Upper lobe of left lung (tissue), 6 donors: Measurements from ENCODE around the gene NUP98. TPM values are rescaled to one million over a fixed set of nuclear protein-coding genes. Genes with fewer than 3 reads are reported as not detected.
A peak's percentile ranks its signal among the peaks of the same experiment; 100 is the strongest.
"Not testable (repeated sequence)": the region's sequence is repeated elsewhere in the genome, so short reads cannot be mapped to it uniquely, and the experiment has no call there.

Experiments used
- ATAC-seq, 2 donors: fragments of 200-7000 bp; cut with Tn5 transposase; one replicate each; pipeline ENCODE4 v1.9.1; 2022; ENCODE audit warnings: mild to moderate bottlenecking in 2 of 2, moderate library complexity in 2 of 2; ENCODE audit not compliant: low FRiP score in 2 of 2
- DNase-seq, 2 donors: peaks; one replicate each; pipeline ENCODE4 v3.0.0-alpha.2; 2019 to 2020
- H3K27ac ChIP-seq, 4 donors: fragments of 200-600 bp; sonication (generic); one replicate each; pipeline ENCODE4 v1.5.1; 2016 to 2019
- H3K27me3 ChIP-seq, 4 donors: fragments of 200-600 bp; sonication (generic); one replicate each; pipeline ENCODE4 v1.5.1; 2017 to 2019
- H3K36me3 ChIP-seq, 4 donors: fragments of 200-600 bp; sonication (generic); one replicate each; pipeline ENCODE4 v1.5.1; 2016 to 2019
- H3K4me1 ChIP-seq, 4 donors: fragments of 200-600 bp; sonication (generic); one replicate each; pipeline ENCODE4 v1.5.1; 2018 to 2019
- H3K4me3 ChIP-seq, 4 donors: fragments of 200-600 bp; sonication (generic); one replicate each; pipeline ENCODE4 v1.5.1; 2017 to 2019; ENCODE audit warnings: mild to moderate bottlenecking in 2 of 4, moderate library complexity in 1 of 4
- H3K9me3 ChIP-seq, 4 donors: fragments of 200-600 bp; sonication (generic); one replicate each; pipeline ENCODE4 v1.5.1; 2018 to 2019
- CTCF ChIP-seq, 6 experiments: fragments of 450-650 bp in 4 of 6; fragments of 200-600 bp in 2 of 6; sonication (generic) in 2 of 6; IDR thresholded peaks; one replicate each; pipeline ENCODE4 v1.5.1; 2016 to 2019; ENCODE audit warnings: antibody characterized with exemption in 6 of 6
- EP300 ChIP-seq, 4 donors: sonication (generic); formaldehyde crosslinking; IDR thresholded peaks; one replicate each; pipeline ENCODE4 v1.5.1; 2017; ENCODE audit warnings: antibody characterized with exemption in 4 of 4, control low read depth in 2 of 4
- POLR2A ChIP-seq, 4 donors: fragments of 450-650 bp; IDR thresholded peaks; one replicate each; pipeline ENCODE4 v1.5.1; 2016 to 2017; ENCODE audit warnings: antibody characterized with exemption in 4 of 4, mild to moderate bottlenecking in 2 of 4
- POLR2AphosphoS5 ChIP-seq, 2 donors: sonication (generic); formaldehyde crosslinking; IDR thresholded peaks; one replicate each; pipeline ENCODE4 v1.5.1; 2017; ENCODE audit warnings: antibody characterized with exemption in 2 of 2
- WGBS, 2 donors: methylation state at CpG; one replicate each; pipeline ENCODE4 v1.1.5; 2017 to 2018; 5-methylcytosine and 5-hydroxymethylcytosine counted together
- total RNA-seq, 6 donors: library from RNA; depleted of rRNA in 4 of 6; stranded (reverse); fragments of >200 nt in 4 of 6; gene quantifications; one replicate each; pipeline versions ENCODE4 v1.1.0 to v1.2.1, GENCODE V29; 2016 to 2021
- donor health status: DM: no; HTN: no; CAD: no; lungs with moderate emphysema.
- donor health status: DM: no; HTN: yes; CAD: no; lungs with severe emphysema.

The NUP98 gene
- total RNA-seq, 6 donors from 2014 or later, result 66.6 to 127 (median 86.1) TPM

GRCh38 chr11:3645552-3645951, 151.8 kb downstream of the NUP98 start:
- 72 to 80% methylated on average over 6 to 7 of the region's 7 CpGs for WGBS, 2 donors
- H3K36me3 ChIP-seq, result no peaks in the 10 kb centered on the region
- H3K9me3 ChIP-seq, result no peaks in the 10 kb centered on the region
- ATAC-seq (no peak), DNase-seq (no peak)
- H3K27me3 ChIP-seq, result no peaks in the 10 kb centered on the region
- no peak for TF ChIP-seq CTCF (IDR thresholded peaks at IDR 0.05)
- no peak for TF ChIP-seq POLR2AphosphoS5 (IDR thresholded peaks at IDR 0.05)
- no peak for TF ChIP-seq EP300 (IDR thresholded peaks at IDR 0.05)
- no peak for TF ChIP-seq POLR2A (IDR thresholded peaks at IDR 0.05)
- peaks cover 12 to 21% (median 18%) of the 10 kb centered on the region in 4 donors for H3K4me1 ChIP-seq
- peak overlapping the region in 2 of 4 donors; percentile 8 to 22 for H3K4me3 ChIP-seq
- H3K27ac ChIP-seq, result peak overlapping the region in 1 of 4 donors; percentile 43

GRCh38 chr11:3644817-3645235, 152.5 kb downstream of the NUP98 start, which contains the start of gene ART1:
TSS of gene ART1 (plus strand) at chr11:3645128. CDS start at chr11:3659214, 14,086 bp downstream.
- H3K27me3 ChIP-seq, result no peaks in the 10 kb centered on the region
- H3K9me3 ChIP-seq, result no peaks in the 10 kb centered on the region
- no peak for TF ChIP-seq POLR2AphosphoS5 (IDR thresholded peaks at IDR 0.05)
- TF ChIP-seq CTCF (IDR thresholded peaks at IDR 0.05), result peak in 1 of 6 experiments; percentile 22
- no peak for TF ChIP-seq EP300 (IDR thresholded peaks at IDR 0.05)
- no peak for TF ChIP-seq POLR2A (IDR thresholded peaks at IDR 0.05)
- peak within 1 kb of the TSS; percentile 24 to 68 (median 48) for H3K27ac ChIP-seq
- H3K4me1 ChIP-seq, result peaks cover 12 to 21% (median 18%) of the 10 kb centered on the region in 4 donors
- DNase-seq (no peak), ATAC-seq (no peak)
- H3K36me3 ChIP-seq, result no peaks in the 10 kb centered on the region
- 57 to 69% methylated on average over 4 of the region's 4 CpGs for WGBS, 2 donors
- peak within 1 kb of the TSS in 2 of 4 donors; percentile 8 to 22 for H3K4me3 ChIP-seq

GRCh38 chr11:3643102-3643546, 154.2 kb downstream of the NUP98 start:
- peaks cover 12 to 21% (median 18%) of the 10 kb centered on the region in 4 donors for H3K4me1 ChIP-seq
- H3K36me3 ChIP-seq, H3K27ac ChIP-seq, ATAC-seq, H3K9me3 ChIP-seq, H3K27me3 ChIP-seq, DNase-seq: not testable (repeated sequence)
- peak overlapping the region in 3 of 4 donors; percentile 51 to 67 (median 65) for H3K4me3 ChIP-seq
- WGBS, 2 donors, result 55 to 62% methylated on average over 11 of the region's 11 CpGs

GRCh38 chr11:3642071-3642951, 155.0 kb downstream of the NUP98 start:
- ATAC-seq (peak; percentile 87 to 96), DNase-seq (peak; percentile 86 to 95)
- Histone ChIP-seq H3K9me3 (no peaks in the 10 kb centered on the region), H3K27ac (peak overlapping the region in 3 of 4 donors; percentile 59 to 80 (median 65)), H3K4me1 (peaks cover 12 to 21% (median 18%) of the 10 kb centered on the region in 4 donors), H3K36me3 (no peaks in the 10 kb centered on the region), H3K4me3 (peak overlapping the region; percentile 23 to 67 (median 58)), H3K27me3 (no peaks in the 10 kb centered on the region)
- WGBS, 2 donors, result 2% methylated on average over 43 of the region's 55 CpGs; no CpG with 5 or more reads in 1 of the 2 donors
- TF ChIP-seq EP300 (IDR thresholded peaks at IDR 0.05) (no peak), POLR2A (IDR thresholded peaks at IDR 0.05) (peak in 2 of 4 donors; percentile 35 to 60), POLR2AphosphoS5 (IDR thresholded peaks at IDR 0.05) (peak in 1 of 2 donors; percentile 34), CTCF (IDR thresholded peaks at IDR 0.05) (no peak)

GRCh38 chr11:3641701-3642070, 155.7 kb downstream of the NUP98 start, which contains the start of gene ART5:
TSS of gene ART5 (minus strand) at chr11:3641992. CDS start at chr11:3641862, 130 bp downstream.
- Histone ChIP-seq H3K27ac (peak within 1 kb of the TSS in 3 of 4 donors; percentile 59 to 80 (median 65)), H3K27me3 (no peaks in the 10 kb centered on the region), H3K4me3 (peak within 1 kb of the TSS; percentile 23 to 67 (median 58)), H3K9me3 (no peaks in the 10 kb centered on the region), H3K4me1 (peaks cover 12 to 21% (median 18%) of the 10 kb centered on the region in 4 donors), H3K36me3 (no peaks in the 10 kb centered on the region)
- DNase-seq (no peak), ATAC-seq (no peak)
- TF ChIP-seq CTCF (IDR thresholded peaks at IDR 0.05), result no peak
- no peak for TF ChIP-seq POLR2AphosphoS5 (IDR thresholded peaks at IDR 0.05)
- no peak for TF ChIP-seq EP300 (IDR thresholded peaks at IDR 0.05)
- TF ChIP-seq POLR2A (IDR thresholded peaks at IDR 0.05), result no peak
- 28 to 37% methylated on average over 16 of the region's 21 CpGs for WGBS, 2 donors
